NCI-H2196 treated with DMSO at 0.1 percent for 48 hours (cell line): ENCODE data around the gene AKAP6.
"Not testable (repeated sequence)": the region's sequence is repeated elsewhere in the genome, so short reads cannot be mapped to it uniquely, and the experiment has no call there.

ENCODE experiments used
- DNase-seq: peaks from one replicate; lab custom pipeline; 2025; ENCODE audit not compliant: unreplicated experiment; lab: John Stamatoyannopoulos, UW

Gene AKAP6

GRCh38 chr14:32576088-32576795 is 247.1 kb downstream of the AKAP6 start:
- DNase-seq: peak; percentile 47

- no peak for DNase-seq
Observed at GRCh38 chr14:32576977-32577376, 247.9 kb downstream of the AKAP6 start.

- DNase-seq: no peak
Observed at GRCh38 chr14:32578181-32578580, 249.1 kb downstream of the AKAP6 start.

GRCh38 chr14:32583427-32583826 is 254.3 kb downstream of the AKAP6 start:
- DNase-seq: not testable (repeated sequence)

GRCh38 chr14:32584079-32584478 is 255.0 kb downstream of the AKAP6 start:
- no peak for DNase-seq

GRCh38 chr14:32587461-32587860 is 258.4 kb downstream of the AKAP6 start:
- DNase-seq: no peak

- no peak for DNase-seq
Observed at GRCh38 chr14:32588448-32589320, 259.6 kb downstream of the AKAP6 start.

GRCh38 chr14:32590157-32590556 is 261.1 kb downstream of the AKAP6 start:
- no peak for DNase-seq

- no peak for DNase-seq
Observed at GRCh38 chr14:32593290-32593942, 264.3 kb downstream of the AKAP6 start.

- no peak for DNase-seq
Observed at GRCh38 chr14:32594766-32595165, 265.7 kb downstream of the AKAP6 start.

- no peak for DNase-seq
Observed at GRCh38 chr14:32595497-32595896, 266.4 kb downstream of the AKAP6 start.

GRCh38 chr14:32596390-32596789 is 267.3 kb downstream of the AKAP6 start:
- no peak for DNase-seq

- DNase-seq: no peak
Observed at GRCh38 chr14:32597771-32598170, 268.7 kb downstream of the AKAP6 start.

- DNase-seq: no peak
Observed at GRCh38 chr14:32601069-32601468, 272.0 kb downstream of the AKAP6 start.

GRCh38 chr14:32601906-32602305 is 272.8 kb downstream of the AKAP6 start:
- no peak for DNase-seq

GRCh38 chr14:32602699-32603098 is 273.6 kb downstream of the AKAP6 start:
- DNase-seq: no peak

GRCh38 chr14:32603992-32604565 is 275.0 kb downstream of the AKAP6 start:
- no peak for DNase-seq

- DNase-seq: no peak
Observed at GRCh38 chr14:32606301-32606700, 277.2 kb downstream of the AKAP6 start.

- DNase-seq: no peak
Observed at GRCh38 chr14:32607399-32607798, 278.3 kb downstream of the AKAP6 start.

GRCh38 chr14:32608857-32609256 is 279.8 kb downstream of the AKAP6 start:
- DNase-seq: no peak

- no peak for DNase-seq
Observed at GRCh38 chr14:32609388-32609787, 280.3 kb downstream of the AKAP6 start.
